HG03025 (cell line): ENCODE results near the gene LRIT1.
"Not testable (repeated sequence)": the region's sequence is repeated elsewhere in the genome, so short reads cannot be mapped to it uniquely, and the experiment has no call there.

Source experiments
- ATAC-seq: cut with Tn5 transposase; IDR thresholded peaks from one replicate; pipeline ENCODE4 v1.9.1; 2021; ENCODE audit warnings: mild to moderate bottlenecking, moderate library complexity; ENCODE audit not compliant: unreplicated experiment, low FRiP score

LRIT1 gene, protein sequence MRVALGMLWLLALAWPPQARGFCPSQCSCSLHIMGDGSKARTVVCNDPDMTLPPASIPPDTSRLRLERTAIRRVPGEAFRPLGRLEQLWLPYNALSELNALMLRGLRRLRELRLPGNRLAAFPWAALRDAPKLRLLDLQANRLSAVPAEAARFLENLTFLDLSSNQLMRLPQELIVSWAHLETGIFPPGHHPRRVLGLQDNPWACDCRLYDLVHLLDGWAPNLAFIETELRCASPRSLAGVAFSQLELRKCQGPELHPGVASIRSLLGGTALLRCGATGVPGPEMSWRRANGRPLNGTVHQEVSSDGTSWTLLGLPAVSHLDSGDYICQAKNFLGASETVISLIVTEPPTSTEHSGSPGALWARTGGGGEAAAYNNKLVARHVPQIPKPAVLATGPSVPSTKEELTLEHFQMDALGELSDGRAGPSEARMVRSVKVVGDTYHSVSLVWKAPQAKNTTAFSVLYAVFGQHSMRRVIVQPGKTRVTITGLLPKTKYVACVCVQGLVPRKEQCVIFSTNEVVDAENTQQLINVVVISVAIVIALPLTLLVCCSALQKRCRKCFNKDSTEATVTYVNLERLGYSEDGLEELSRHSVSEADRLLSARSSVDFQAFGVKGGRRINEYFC

DNA sequence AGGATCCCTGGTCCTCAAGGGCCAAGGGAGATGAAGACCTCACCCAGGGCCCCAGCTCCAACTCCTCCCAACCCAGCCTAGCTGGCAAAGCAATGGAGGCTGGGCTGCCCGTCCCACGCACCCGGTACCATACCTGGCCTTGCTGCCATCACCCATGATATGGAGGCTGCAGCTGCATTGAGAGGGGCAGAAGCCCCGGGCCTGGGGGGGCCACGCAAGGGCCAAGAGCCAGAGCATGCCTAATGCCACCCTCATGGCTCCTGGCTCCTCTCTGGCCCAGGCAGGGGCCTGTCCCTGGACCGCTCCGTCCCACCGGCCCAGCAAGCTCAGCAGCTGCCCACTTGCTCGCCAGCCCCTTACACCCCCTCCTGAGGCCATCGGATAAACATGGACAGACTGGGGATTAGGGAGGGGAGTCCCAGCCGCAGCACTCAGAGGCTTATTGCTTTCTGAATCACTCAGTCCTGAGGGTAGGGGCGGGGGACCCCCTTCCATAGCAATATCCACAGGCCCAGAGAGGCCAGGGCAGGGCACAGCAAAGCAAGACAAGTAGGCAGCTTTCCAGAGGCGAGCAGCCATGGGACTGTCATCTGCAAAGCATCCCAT, at the start of gene LRIT1:
Gene LRIT1, minus strand, starts transcription at position 362 of the 606 bp plus-strand sequence. Its CDS starts 107 bp downstream, at position 255.
- ATAC-seq, result no peak

DNA sequence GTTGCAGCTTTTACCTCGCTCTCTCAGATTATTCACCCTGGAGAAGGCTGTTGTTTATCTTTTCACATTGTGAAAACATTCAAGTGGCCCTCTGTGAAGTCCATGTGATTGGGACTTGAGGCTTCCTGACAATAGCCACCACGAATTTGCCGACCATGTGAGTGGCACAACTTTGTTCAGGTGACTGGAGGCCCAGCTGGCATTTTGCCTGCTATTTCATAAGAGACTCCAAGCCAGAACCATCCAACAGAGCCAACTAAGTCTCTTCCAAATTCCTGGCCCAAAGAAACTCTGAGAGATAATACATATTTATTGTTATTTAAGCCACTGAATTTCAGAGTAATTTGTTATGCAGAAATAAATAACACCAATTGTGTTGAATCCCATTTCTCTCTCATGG, 48.9 kb upstream of the LRIT1 start:
- no peak for ATAC-seq

DNA sequence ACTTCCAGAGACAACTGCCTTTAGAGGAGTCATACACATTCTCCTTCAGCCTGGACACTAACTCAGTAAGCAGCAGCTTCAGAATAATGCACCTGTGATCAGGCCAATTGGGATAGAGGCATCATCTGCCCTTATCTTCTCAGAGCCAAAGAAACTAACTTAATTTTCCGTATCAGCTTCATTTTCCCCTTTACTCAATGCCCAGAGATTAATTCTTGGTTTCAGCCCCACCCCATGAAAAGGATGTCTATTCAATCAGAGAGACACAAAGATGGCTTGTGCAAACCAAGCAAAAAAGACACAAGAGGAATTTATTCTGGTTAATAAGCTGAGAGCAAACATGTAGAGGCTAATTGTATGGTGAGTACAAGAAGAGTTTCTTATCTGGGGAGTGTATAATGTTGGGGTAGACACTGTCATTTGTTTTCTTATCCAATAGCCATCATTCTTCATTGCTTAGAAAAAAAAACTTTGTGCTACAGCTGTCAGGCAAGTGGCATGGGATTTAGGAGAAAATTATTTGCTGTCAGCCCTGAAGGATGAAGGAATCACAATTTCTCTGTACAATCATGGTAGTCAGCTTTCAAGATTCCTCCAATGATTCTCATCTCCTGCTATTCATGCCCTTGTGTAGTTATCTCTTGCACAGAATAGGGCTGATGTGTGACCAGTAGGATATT, 48.3 kb upstream of the LRIT1 start:
- no peak for ATAC-seq

DNA sequence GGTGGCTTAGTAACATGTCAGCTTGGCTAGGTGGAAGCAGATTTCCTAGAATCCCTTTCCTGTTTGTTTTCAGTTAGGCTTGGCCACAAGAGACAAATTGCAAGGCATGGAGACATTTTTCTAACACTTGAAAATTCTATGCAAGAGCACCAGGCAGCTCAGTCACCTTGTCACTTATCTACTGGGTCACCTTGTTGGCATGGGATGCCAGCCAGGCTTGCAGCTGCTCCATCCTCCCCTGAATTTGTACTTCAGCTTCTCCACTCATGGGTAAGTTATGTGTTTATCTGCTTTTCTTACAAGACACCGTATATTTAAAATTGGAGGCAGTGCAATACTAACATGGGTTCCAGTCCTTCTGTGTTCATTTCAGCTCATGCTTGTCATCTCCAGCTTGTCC, 46.8 kb upstream of the LRIT1 start:
- ATAC-seq, result no peak

DNA sequence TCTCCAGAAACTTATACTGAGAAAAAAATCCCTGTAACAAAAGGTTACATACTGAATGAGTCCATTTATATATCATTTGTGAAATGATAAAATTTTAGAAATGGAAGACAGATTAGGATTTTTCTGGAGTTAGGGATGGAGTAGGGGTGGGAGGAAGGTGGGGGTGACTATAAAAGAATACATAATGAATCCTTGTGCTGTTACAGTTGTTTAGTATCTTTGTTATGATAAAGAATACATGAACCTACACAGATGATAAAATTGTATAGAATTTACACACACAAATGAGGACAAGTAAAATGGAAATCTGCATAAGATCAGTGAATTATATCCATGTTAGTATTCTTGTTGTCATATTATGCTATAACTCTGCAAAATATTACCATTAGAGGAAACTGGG, 45.3 kb upstream of the LRIT1 start:
- ATAC-seq, result no peak

DNA sequence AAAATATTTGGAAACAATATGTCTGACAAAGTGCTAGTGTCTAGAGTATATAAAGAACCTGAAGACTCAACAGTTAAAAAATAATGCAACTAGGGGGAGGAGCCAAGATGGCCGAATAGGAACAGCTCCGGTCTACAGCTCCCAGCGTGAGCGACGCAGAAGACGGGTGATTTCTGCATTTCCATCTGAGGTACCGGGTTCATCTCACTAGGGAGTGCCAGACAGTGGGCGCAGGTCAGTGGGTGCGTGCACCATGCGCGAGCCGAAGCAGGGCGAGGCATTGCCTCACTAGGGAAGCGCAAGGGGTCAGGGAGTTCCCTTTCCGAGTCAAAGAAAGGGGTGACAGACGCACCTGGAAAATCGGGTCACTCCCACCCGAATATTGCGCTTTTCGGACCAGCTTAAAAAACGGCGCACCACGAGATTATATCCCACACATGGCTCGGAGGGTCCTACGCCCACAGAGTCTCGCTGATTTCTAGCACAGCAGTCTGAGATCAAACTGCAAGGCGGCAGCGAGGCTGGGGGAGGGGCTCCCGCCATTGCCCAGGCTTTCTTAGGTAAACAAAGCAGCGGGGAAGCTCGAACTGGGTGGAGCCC, 38.6 kb upstream of the LRIT1 start:
- not testable (repeated sequence) for ATAC-seq

DNA sequence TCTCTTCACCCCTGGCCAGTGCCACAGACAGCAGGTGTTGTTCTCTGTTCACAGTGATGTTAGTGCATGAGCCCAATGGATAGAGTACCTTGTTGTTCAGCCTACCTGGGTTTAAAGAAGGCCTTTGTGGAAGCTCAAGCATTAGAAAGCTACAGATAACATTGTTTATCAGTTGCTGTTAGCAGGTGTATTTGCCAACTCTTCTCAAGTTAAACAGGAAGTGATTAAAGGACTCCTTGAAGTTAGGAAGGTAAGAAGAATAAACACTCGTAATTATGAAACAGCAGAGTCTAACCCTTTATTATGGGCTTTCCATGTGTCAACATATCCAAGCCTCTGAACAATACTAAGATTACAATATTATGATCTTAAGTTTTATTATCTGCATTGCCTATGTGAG, 29.4 kb upstream of the LRIT1 start:
- no peak for ATAC-seq

DNA sequence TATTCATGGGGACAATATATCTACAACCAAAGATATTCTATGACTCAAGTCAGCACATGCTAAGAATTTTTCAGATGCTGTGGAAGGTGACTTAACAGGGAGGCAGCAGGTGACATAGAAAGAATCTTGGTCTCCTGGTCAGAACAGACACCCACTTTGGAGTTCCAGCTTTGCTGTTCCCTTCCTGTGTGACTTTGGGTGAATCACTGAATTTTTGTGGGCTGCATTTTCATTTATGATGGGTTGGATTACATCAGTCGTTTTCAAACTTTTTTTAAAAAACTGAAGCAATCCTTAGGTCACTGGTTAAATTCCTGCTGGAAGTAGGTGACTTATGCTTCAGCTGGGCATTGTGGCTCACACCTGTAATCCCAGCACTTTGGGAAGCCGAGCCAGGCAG, 28.4 kb upstream of the LRIT1 start:
- no peak for ATAC-seq

DNA sequence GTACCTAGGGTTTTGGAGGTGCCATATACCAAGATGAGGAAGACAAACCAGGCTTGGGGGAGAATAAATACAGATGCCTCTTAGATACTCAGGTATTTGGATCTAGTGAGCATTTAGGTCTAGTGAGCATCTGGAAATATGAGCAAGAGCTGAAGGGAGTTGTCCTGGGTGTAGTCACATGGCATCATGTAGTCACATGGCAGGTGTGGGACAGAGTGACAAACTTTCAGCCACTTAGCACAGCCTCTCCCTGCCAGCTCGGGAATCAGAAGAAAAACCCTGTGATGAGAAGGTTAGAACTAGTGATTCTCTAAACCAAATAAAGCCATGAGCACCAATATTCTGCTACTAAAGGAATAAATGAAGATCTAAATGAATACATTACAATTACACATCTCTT, 27.8 kb upstream of the LRIT1 start:
- ATAC-seq, result no peak

DNA sequence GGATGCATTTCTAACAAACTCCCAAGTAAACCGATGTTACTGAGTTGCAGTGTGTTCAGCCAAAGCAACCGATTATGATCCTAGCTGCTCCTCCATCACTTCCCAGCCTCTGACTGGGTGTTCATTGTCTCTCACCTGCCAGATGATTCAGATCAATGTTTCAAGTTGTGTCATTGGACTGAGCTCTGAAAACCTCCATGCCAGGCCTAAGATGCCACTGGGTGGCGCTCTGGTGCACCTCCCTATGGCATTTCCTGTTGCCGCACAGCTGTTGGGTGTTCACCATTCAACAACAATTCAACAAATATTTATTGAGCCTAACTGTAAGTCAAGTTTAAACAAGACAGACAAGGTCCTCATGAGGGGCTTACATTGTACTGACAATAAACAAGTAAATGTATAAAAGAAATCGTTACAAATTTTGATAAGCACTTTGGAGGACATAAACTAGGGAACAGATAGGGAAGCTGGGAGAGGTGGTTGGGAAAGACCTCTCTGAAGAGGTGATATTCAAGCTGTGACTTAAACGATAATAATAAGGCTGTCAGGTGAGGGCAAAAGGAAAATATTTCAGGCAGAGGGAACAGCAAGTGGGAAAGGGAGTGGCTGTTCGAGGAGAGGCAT, 26.3 kb upstream of the LRIT1 start:
- ATAC-seq, result no peak

DNA sequence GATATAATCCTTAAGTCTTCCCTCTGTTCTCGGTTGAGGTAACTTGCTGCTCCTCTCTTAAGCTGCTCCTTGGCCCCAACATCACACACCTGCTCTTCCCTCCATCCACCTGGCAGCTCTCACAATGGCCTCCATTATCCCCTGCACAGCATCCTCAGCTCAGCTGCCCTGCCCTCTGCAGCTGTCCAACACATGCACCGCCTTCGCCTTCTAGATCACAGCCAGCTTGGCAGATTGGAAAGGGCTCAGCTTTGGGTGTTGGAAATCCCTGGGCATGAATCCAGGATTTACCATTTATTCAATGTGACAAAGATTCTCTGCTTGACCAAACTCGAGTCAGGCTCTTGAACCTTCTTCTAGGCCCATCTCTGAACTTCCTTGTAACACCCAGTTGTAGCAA, 24.1 kb upstream of the LRIT1 start:
- no peak for ATAC-seq

DNA sequence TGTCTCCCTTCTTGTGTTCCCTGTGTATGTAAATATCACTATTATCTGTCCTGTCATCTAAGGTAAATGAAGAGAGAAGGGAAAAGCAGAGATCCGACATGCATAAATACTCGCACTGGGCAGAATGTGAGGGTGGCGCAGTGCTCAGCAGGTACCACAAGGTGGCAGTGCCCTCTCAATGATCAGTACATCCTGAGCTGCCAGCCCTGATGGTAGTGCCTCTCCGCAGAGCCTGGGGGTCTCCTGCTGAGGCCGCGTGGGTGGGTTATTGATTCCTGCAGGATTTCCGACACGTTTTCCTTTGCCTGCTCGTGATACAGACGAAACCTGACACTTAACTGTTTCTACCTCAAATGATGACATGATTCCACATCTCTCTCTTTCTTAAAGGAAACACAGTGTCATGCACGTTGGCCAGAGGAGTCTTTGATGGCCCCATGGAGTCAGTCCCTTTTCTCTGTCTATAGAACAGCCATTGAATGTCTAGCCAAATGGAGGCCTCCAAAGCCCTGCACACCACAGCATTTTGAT, 23.3 kb upstream of the LRIT1 start:
- peak; percentile 91 for ATAC-seq

DNA sequence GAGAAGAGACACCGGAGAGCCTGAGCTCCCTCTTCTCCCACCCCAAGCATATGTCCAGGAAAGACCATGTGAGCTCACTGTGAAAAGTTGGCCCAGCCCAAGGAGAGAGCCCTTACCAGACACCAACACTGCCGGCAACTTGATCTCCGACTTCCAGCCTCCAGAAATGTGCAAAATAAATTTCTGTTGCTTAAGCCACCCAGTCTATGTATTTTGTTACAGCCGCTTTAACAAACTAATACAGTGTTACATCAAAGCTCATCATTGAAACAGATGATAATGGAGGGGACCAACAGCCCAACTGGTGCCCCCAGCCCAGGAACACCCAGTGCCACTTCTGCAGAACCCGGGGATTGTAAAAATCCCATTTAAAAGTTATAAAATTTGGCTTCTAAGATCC, 22.4 kb upstream of the LRIT1 start:
- no peak for ATAC-seq

DNA sequence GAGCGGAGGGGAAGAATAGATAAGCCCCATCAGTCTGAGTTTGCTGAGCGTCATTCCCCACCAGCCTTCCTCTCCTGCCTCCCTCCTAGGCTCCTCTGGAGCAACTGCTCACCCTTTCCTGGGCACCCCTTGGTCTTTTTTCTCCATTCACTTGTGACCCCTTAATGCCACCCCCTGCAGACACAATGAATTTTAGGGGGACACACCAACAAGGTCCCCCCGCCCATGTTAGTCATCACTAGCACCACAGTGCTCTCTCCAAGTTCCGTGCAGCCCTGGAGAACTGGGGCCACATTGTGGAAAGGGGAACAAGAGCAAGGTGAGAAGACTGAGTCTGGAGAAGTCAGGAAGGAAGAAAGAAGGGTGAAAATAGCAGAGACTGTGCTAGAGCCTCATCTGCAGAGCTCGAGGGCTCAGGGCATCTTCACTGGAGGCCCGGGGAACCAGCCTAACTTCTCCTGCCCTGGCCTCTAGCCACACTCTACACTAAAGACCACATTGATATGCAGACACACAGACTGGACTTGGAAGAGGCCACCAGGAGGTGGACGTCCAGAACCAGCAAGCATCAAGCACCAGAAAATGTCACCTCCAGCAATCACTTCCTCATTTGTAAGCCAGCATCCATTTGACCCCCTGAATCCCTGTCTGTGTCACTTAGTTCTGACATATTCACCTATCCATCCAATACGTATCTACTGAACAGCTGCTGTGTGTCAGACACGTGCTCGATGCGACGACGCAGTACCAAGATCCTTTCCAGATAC, 21.0 kb upstream of the LRIT1 start:
- ATAC-seq, result no peak

DNA sequence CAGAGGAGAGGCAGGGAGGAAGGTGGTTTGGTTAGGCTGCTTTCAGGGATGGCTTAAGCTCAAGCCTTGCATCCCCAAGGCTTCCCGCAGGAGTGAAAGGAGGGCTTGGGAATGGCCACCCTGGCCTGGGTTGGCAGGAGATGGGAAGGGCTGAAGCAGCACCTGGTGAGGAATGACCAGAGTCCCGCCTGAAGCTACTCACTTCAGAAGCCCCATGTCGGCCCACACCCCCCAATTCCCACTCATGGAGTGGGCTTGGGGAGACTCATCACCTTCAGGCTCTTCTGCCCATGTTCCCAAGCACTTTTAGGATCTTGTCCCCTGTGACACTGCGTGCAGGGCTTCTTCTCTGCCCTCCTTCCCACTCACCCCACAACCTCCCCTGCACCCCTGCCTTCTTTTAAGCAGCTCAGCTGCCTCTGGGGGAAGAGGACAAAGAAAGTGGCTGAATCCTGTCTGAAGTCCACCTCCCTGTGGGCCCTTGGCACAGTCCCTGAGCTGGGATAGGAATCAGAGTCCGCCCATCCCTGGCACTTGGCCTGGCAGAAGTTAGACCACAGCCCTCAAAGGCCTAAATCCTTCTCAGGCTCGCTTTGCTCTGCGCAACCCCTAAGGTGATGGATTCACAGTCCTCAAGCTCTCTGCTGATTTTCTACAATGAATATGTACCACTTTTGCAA, 20.0 kb upstream of the LRIT1 start:
- ATAC-seq, result no peak

DNA sequence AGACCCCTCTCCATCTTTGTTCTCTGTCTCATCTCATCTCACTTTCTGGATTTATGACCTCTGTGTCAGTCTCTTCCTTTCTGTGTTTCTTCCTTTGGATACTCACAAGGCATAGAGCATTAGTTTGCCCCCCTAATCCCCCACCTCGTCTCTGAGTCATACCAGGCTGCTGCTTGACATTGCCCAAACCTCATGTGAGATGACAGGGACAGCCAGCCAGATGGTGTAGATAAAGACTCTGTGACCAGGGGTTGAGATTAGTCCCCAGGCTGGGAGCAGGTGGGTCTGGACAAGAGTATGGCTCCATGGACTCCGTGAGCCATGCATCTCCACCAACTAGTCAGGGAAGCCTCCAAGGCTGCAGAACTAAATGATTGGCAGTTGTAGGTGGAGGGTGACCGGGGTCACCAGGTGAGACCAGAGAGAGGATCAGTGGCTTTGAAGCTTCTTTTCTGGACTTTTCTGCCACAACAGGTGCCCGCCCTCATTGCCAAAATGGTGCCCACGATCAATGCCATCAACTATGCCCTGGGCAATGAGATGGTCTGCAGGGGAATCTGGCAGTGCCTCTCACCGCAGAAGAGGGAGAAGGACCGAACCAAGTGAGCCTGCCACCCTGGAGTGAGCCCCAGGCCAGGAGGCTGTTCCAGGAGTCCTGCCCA, 16.8 kb upstream of the LRIT1 start:
- ATAC-seq, result no peak

DNA sequence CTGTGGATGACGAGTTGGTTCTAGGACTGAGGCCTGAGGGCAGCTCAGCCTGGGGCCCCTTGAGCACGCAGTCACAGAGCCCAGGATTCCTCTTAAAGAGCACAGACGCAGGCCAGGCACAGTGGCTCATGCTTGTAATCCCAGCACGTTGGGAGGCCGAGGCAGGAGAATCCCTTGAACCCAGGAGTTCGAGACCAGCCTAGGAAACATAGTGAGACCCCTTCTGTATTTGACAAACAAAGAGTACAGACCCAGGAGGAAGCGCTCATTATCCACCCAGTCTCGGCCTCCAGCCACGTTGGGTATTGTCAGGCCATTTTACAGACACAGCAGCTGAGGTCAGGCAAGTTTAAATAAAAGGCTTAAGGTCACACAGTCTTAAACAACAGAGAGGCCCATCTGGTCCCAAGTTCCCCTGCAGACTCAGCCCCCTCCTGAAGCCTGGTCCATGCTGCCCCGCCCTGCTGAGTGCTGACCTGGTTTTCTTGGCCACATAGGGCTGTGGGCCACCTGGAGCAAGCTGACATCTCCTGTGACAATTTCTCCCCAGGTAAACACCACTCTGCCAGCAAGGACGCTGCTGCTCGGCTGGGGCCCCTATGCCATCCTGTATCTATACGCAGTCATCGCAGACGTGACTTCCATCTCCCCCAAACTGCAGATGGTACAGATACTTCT, 16.1 kb upstream of the LRIT1 start:
- ATAC-seq, result no peak
